H1 (cell line): Measurements from ENCODE around the gene LLPH. TPM values are rescaled to one million over a fixed set of nuclear protein-coding genes. Genes with fewer than 3 reads are reported as not detected.
A peak's percentile ranks its signal among the peaks of the same experiment; 100 is the strongest.

Source experiments
- CTCF ChIA-PET: fragments of 300-600 bp; sonication (Branson Sonifier 250); formaldehyde crosslinking; loops from one replicate; lab custom pipeline; 2021; ENCODE audit not compliant: partially characterized antibody; lab: Charles Lee
- POLR2A ChIA-PET: fragments of 300-600 bp; sonication (Branson Sonifier 250); formaldehyde crosslinking; loops from one replicate; lab custom pipeline; 2021; ENCODE audit warnings: inconsistent platforms; ENCODE audit not compliant: partially characterized antibody; lab: Charles Lee
- DNase-seq, 2 experiments: peaks; one replicate each; pipeline versions ENCODE4 v3.0.0 to v3.0.0-alpha.2; 2010 to 2022; ENCODE audit warnings: low spot score in 2 of 2, low read depth in 1 of 2, mixed read lengths in 1 of 2
- FAIRE-seq: peaks from 2 replicates; lab custom pipeline; 2011; peaks lifted over from hg19 to GRCh38; lab: Jason Lieb, UNC
- H2AFZ ChIP-seq: 2 replicates; pipeline ENCODE4 v1.8.1; 2012; ENCODE audit warnings: low read length, inconsistent platforms
- H2AK5ac ChIP-seq: 2 replicates; pipeline ENCODE4 v1.6.1; 2013; ENCODE audit warnings: low read depth, low read length
- H2BK120ac ChIP-seq: replicated peaks from 2 replicates; pipeline ENCODE3; 2013; ENCODE audit warnings: low read depth, low read length, inconsistent platforms
- H2BK12ac ChIP-seq: 2 replicates; pipeline ENCODE4 v1.6.1; 2013; ENCODE audit warnings: low read depth, low read length
- H2BK15ac ChIP-seq: 2 replicates; pipeline ENCODE4 v1.6.1; 2013; ENCODE audit warnings: low read length
- H2BK20ac ChIP-seq: 2 replicates; pipeline ENCODE4 v1.6.1; 2013; ENCODE audit warnings: low read length
- H2BK5ac ChIP-seq: 2 replicates; pipeline ENCODE4 v1.6.1; 2013; ENCODE audit warnings: low read depth, low read length
- H3K14ac ChIP-seq: 2 replicates; pipeline ENCODE4 v1.6.1; 2013; ENCODE audit warnings: inconsistent platforms; ENCODE audit not compliant: insufficient read length
- H3K18ac ChIP-seq: 2 replicates; pipeline ENCODE4 v1.6.1; 2013; ENCODE audit warnings: low read length; ENCODE audit errors: extremely low read depth
- H3K23ac ChIP-seq: 2 replicates; pipeline ENCODE4 v1.6.1; 2013; ENCODE audit warnings: inconsistent platforms; ENCODE audit not compliant: insufficient read length
- H3K23me2 ChIP-seq: 2 replicates; pipeline ENCODE4 v1.6.1; 2013; ENCODE audit warnings: low read depth, low read length
- H3K27ac ChIP-seq: 2 replicates; pipeline ENCODE4 v1.6.1; 2011; ENCODE audit warnings: low read depth, low read length, inconsistent platforms
- H3K27me3 ChIP-seq, 4 experiments: replicated peaks in 1 of 4; 1 replicate in 1 of 4; 2 replicates in 3 of 4; pipeline versions ENCODE4 v1.6.1 to v1.8.1; 2011 to 2013; ENCODE audit warnings: low read length in 3 of 4, mild to moderate bottlenecking in 3 of 4, inconsistent platforms in 2 of 4, mixed read lengths in 2 of 4, moderate library complexity in 1 of 4; ENCODE audit not compliant: control insufficient read depth in 3 of 4, insufficient read depth in 3 of 4; ENCODE audit errors: extremely low read depth in 1 of 4
- H3K36me3 ChIP-seq, 4 experiments: 2 replicates each; pipeline versions ENCODE4 v1.6.1 to v1.8.1; 2011 to 2013; ENCODE audit warnings: mild to moderate bottlenecking in 4 of 4, low read length in 3 of 4, moderate library complexity in 2 of 4, control low read depth in 1 of 4, inconsistent platforms in 1 of 4; ENCODE audit not compliant: insufficient read depth in 4 of 4, control insufficient read depth in 2 of 4
- H3K4ac ChIP-seq: replicated peaks from 2 replicates; pipeline ENCODE3; 2013; ENCODE audit warnings: low read length, low read depth, mixed read lengths, inconsistent platforms; ENCODE audit not compliant: insufficient read length
- H3K4me1 ChIP-seq, 4 experiments: replicated peaks in 1 of 4; 1 replicate in 1 of 4; 2 replicates in 3 of 4; pipeline versions ENCODE4 v1.6.1 to v1.8.1; 2011 to 2013; ENCODE audit warnings: low read length in 3 of 4, inconsistent platforms in 2 of 4, mixed read lengths in 1 of 4; ENCODE audit not compliant: insufficient read depth in 4 of 4, control insufficient read depth in 3 of 4
- H3K4me2 ChIP-seq, 2 experiments: 2 replicates each; pipeline versions ENCODE4 v1.6.1 to v1.8.1; 2011 to 2013; ENCODE audit warnings: low read depth in 2 of 2, low read length in 2 of 2, control low read depth in 1 of 2, inconsistent platforms in 1 of 2, mild to moderate bottlenecking in 1 of 2; ENCODE audit not compliant: insufficient read depth in 1 of 2
- H3K4me3 ChIP-seq, 4 experiments: fragments of 200-600, 300-600 bp in 1 of 4; sonication (generic), shearing (Covaris generic), sonication (Bioruptor Twin) in 1 of 4; 2 replicates each; pipeline versions ENCODE4 v1.5.1 to v1.8.1; 2011 to 2016; ENCODE audit warnings: low read length in 4 of 4, low read depth in 3 of 4, control low read depth in 2 of 4, inconsistent platforms in 2 of 4, mild to moderate bottlenecking in 2 of 4, mixed read lengths in 1 of 4, moderate library complexity in 1 of 4; ENCODE audit not compliant: insufficient read depth in 2 of 4; ENCODE audit errors: extremely low read depth in 1 of 4
- H3K56ac ChIP-seq: replicated peaks from 2 replicates; pipeline ENCODE3; 2013; ENCODE audit warnings: low read depth, mild to moderate bottlenecking, mixed read lengths, low read length, inconsistent platforms; ENCODE audit not compliant: insufficient read length
- H3K79me1 ChIP-seq: 2 replicates; pipeline ENCODE4 v1.6.1; 2013; ENCODE audit warnings: low read depth, low read length, control low read depth
- H3K79me2 ChIP-seq, 2 experiments: 2 replicates each; pipeline versions ENCODE4 v1.6.1 to v1.8.1; 2012 to 2013; ENCODE audit warnings: low read length in 2 of 2, mild to moderate bottlenecking in 2 of 2, inconsistent platforms in 1 of 2; ENCODE audit not compliant: insufficient read depth in 2 of 2, control insufficient read depth in 1 of 2
- H3K9ac ChIP-seq, 4 experiments: replicated peaks in 1 of 4; 1 replicate in 1 of 4; 2 replicates in 3 of 4; pipeline versions ENCODE4 v1.6.1 to v1.8.1; 2011 to 2013; ENCODE audit warnings: low read depth in 3 of 4, low read length in 3 of 4, control low read depth in 2 of 4, mild to moderate bottlenecking in 2 of 4, moderate library complexity in 2 of 4, inconsistent platforms in 1 of 4; ENCODE audit errors: extremely low read depth in 1 of 4
- H3K9me3 ChIP-seq, 2 experiments: 2 replicates each; pipeline versions ENCODE4 v1.6.1 to v1.8.1; 2012 to 2013; ENCODE audit warnings: mild to moderate bottlenecking in 2 of 2, moderate library complexity in 2 of 2, control low read depth in 1 of 2, inconsistent platforms in 1 of 2, low read depth in 1 of 2, low read length in 1 of 2, mixed read lengths in 1 of 2; ENCODE audit not compliant: insufficient read depth in 2 of 2
- H4K20me1 ChIP-seq, 2 experiments: replicated peaks in 1 of 2; 2 replicates each; pipeline versions ENCODE3 to v1.8.1; 2011 to 2013; ENCODE audit warnings: inconsistent platforms in 2 of 2, low read length in 2 of 2, mild to moderate bottlenecking in 1 of 2; ENCODE audit not compliant: insufficient read depth in 2 of 2, control insufficient read depth in 1 of 2
- H4K5ac ChIP-seq: 2 replicates; pipeline ENCODE4 v1.6.1; 2013; ENCODE audit warnings: low read length, low read depth, mixed read lengths, inconsistent platforms; ENCODE audit not compliant: insufficient read length
- H4K8ac ChIP-seq: 2 replicates; pipeline ENCODE4 v1.8.0; 2013; ENCODE audit warnings: mild to moderate bottlenecking, moderate library complexity, low read length, inconsistent platforms; ENCODE audit not compliant: insufficient read depth; ENCODE audit errors: extremely low read depth
- H4K91ac ChIP-seq: replicated peaks from 2 replicates; pipeline ENCODE3; 2013; ENCODE audit warnings: low read length, mixed read lengths, inconsistent platforms; ENCODE audit not compliant: insufficient read length
- EZH2 ChIP-seq: fragments of 200-600 bp; sonication (generic); IDR thresholded peaks from 2 replicates; pipeline ENCODE4 v1.7.1; 2012; ENCODE audit warnings: low read depth, mild to moderate bottlenecking, moderate library complexity, low read length, inconsistent platforms; ENCODE audit not compliant: severe bottlenecking
- GABPA ChIP-seq: IDR thresholded peaks from 2 replicates; pipeline ENCODE4 v1.6.1; 2011; ENCODE audit warnings: mild to moderate bottlenecking, low read length, moderate library complexity, borderline replicate concordance; ENCODE audit not compliant: insufficient read depth
- KDM1A ChIP-seq: fragments of 200-600, 300-600 bp; sonication (generic); IDR thresholded peaks from 2 replicates; pipeline ENCODE4 v1.7.1; 2016; ENCODE audit warnings: mild to moderate bottlenecking, low read length, borderline replicate concordance
- KDM5A ChIP-seq: fragments of 200-600 bp; IDR thresholded peaks from 2 replicates; pipeline ENCODE4 v1.7.1; 2012; ENCODE audit warnings: mild to moderate bottlenecking, low read length, inconsistent platforms, mixed read lengths
- NRF1 ChIP-seq: IDR thresholded peaks from 2 replicates; pipeline ENCODE4 v1.6.1; 2011; ENCODE audit warnings: mild to moderate bottlenecking, low read depth, low read length, improper control_type of control experiment
- RAD21 ChIP-seq, 2 experiments: IDR thresholded peaks in 1 of 2; conservative IDR thresholded peaks in 1 of 2; 2 replicates each; pipeline ENCODE4 v1.6.1; 2011; ENCODE audit warnings: low read depth in 2 of 2, low read length in 2 of 2, improper control_type of control experiment in 1 of 2, inconsistent platforms in 1 of 2, mild to moderate bottlenecking in 1 of 2, moderate library complexity in 1 of 2
- RBBP5 ChIP-seq: IDR thresholded peaks from 2 replicates; pipeline ENCODE4 v1.7.1; 2012; ENCODE audit warnings: low read depth, mild to moderate bottlenecking, inconsistent platforms, low read length, moderate library complexity, borderline replicate concordance
- SP4 ChIP-seq: IDR thresholded peaks from 2 replicates; pipeline ENCODE4 v1.6.1; 2012; ENCODE audit warnings: low read length, inconsistent platforms
- TAF1 ChIP-seq: IDR thresholded peaks from 2 replicates; pipeline ENCODE4 v1.6.1; 2011; ENCODE audit warnings: mild to moderate bottlenecking, low read depth, low read length
- TAF7 ChIP-seq: optimal IDR thresholded peaks from 2 replicates; pipeline ENCODE3; 2011; ENCODE audit warnings: low read depth, mild to moderate bottlenecking, inconsistent platforms, low read length, moderate library complexity, borderline replicate concordance
- YY1 ChIP-seq: IDR thresholded peaks from 2 replicates; pipeline ENCODE4 v1.6.1; 2011; ENCODE audit warnings: low read depth, mild to moderate bottlenecking, low read length
- WGBS, 2 experiments: shearing (Covaris generic) in 1 of 2; methylation state at CpG; one replicate each; pipeline versions ENCODE4 v1.1.6 to v1.1.7; 2013 to 2015; ENCODE audit warnings: low lambda C conversion rate in 2 of 2, mixed read lengths in 2 of 2, inconsistent platforms in 1 of 2, low coverage in 1 of 2, missing lambda C conversion rate in 1 of 2; ENCODE audit not compliant: insufficient replicate concordance in 2 of 2, insufficient coverage in 1 of 2, insufficient read length in 1 of 2; ENCODE audit errors: extremely low coverage in 1 of 2, missing lambda C conversion rate in 1 of 2; 5-methylcytosine and 5-hydroxymethylcytosine counted together
- polyA plus RNA-seq, 7 experiments: library from polyadenylated mRNA; depleted of rRNA in 3 of 7; stranded (reverse) in 5 of 7; unstranded in 2 of 7; fragments of >200 nt in 5 of 7; fragments of 200-250 nt in 2 of 7; gene quantifications; 1 replicate in 5 of 7; 2 replicates in 1 of 7; 4 replicates in 1 of 7; pipeline versions ENCODE4 v1.2.1 to v1.2.3, GENCODE V29; 2011 to 2013; ENCODE audit warnings: missing spikeins in 2 of 7, mixed read lengths in 2 of 7
- total RNA-seq: library from RNA; stranded (reverse); fragmentation: NEBNext Ultra II Directional; extraction: Animal tissue kit (Norgen Biotek cat#: 25700); gene quantifications from 2 replicates; pipeline ENCODE4 v1.2.1, GENCODE V29; 2021

LLPH gene
- total and polyA plus RNA-seq, 2 of the 8 experiments (the other 6 are each of a cell fraction or from before 2014, with no cell fraction given) = 2.3 to 31.3 TPM

- Histone ChIP-seq H3K14ac (no peak overlapping the region), H3K27ac (peak overlapping the region; percentile 76), H2AFZ (no peak overlapping the region), H3K9ac (peak overlapping the region in 3 of 4 experiments; percentile 62 to 68 (median 63); a peak in 6 of 7 replicates), H2AK5ac (no peak overlapping the region), H3K9me3 (no peaks in the 10 kb centered on the region; a peak in 1 of 4 replicates), H3K36me3 (peaks cover 0 to 18% (median 3%) of the 10 kb centered on the region in 4 experiments; a peak in 2 of 8 replicates), H3K23ac (no peak overlapping the region), H2BK5ac (peak overlapping the region; percentile 75; the same call in 1 of the 2 replicates), H3K79me1 (peaks cover 6% of the 10 kb centered on the region), H3K4me2 (peak overlapping the region; percentile 62 to 90), H3K18ac (peak overlapping the region; percentile 81; the same call in 1 of the 2 replicates), H2BK12ac (no peak overlapping the region), H4K5ac (peak overlapping the region; percentile 90), H4K20me1 (no peaks in the 10 kb centered on the region), H3K79me2 (peaks cover 5 to 33% of the 10 kb centered on the region in 2 experiments), H3K4me3 (peak overlapping the region; percentile 80 to 95 (median 84)), H2BK15ac (no peak overlapping the region), H3K56ac (peak overlapping the region; percentile 30), H3K23me2 (peaks cover 14% of the 10 kb centered on the region), H4K8ac (no peak overlapping the region), H3K4ac (no peak overlapping the region), H4K91ac (peak overlapping the region; percentile 80), H3K4me1 (0 out of 7 replicates have a peak, but pooled peaks cover 0 to 3% (median 0%) of the 10 kb centered on the region in 4 experiments), H2BK120ac (no peak overlapping the region), H3K27me3 (no peaks in the 10 kb centered on the region), H2BK20ac (no peak overlapping the region)
- TF ChIP-seq TAF7 (no peak), EZH2 (no peak), RAD21 (IDR thresholded peaks at IDR 0.05 in 1 of 2, conservative IDR thresholded peaks at IDR 0.05 in 1 of 2; ENCODE audit: low read depth in 2 of 2, low read length in 2 of 2) (no peak), NRF1 (no peak), KDM5A (no peak), SP4 (no peak), TAF1 (no peak), RBBP5 (no peak), YY1 (no peak), GABPA (no peak), KDM1A (no peak)
- FAIRE-seq = no peak
- POLR2A ChIA-PET = interaction anchor here (0.7 to 1.8 kb wide), 10 partner anchors 9 to 808 kb away, joined by 3 to 11 read pairs (median 3); partner anchors contain the start of genes HMGA2 and TMBIM4
- CTCF ChIA-PET = interaction anchor here (0.6 to 1.6 kb wide), 11 partner anchors 14 to 562 kb away, joined by 3 to 8 read pairs (median 3); partner anchors contain the start of gene TMBIM4
- WGBS, 2 experiments = 53% methylated on average over 11 of the region's 11 CpGs; no CpG with 5 or more reads in 1 of the 2 experiments
- no peak for DNase-seq
Measured at GRCh38 chr12:66131067-66131688, 628 bp upstream of the LLPH start.
